Endodermal cell (in vitro differentiated cells): Measurements from ENCODE around the gene RGS17. TPM values are rescaled to one million over a fixed set of nuclear protein-coding genes. Genes with fewer than 3 reads are reported as not detected.

ENCODE experiments used
- DNase-seq: peaks from one replicate; pipeline ENCODE4 v3.0.0-alpha.2; 2017
- H3K27ac ChIP-seq: 2 replicates; pipeline ENCODE4 v1.5.1; 2013; ENCODE audit warnings: mild to moderate bottlenecking, low read depth, low read length, moderate library complexity
- H3K27me3 ChIP-seq: 2 replicates; pipeline ENCODE4 v1.6.1; 2013; ENCODE audit warnings: mild to moderate bottlenecking, low read length, moderate library complexity; ENCODE audit not compliant: insufficient read depth, control insufficient read depth, poor library complexity, severe bottlenecking
- H3K36me3 ChIP-seq: 2 replicates; pipeline ENCODE4 v1.7.0; 2013; ENCODE audit warnings: mild to moderate bottlenecking, low read length, moderate library complexity; ENCODE audit not compliant: control insufficient read depth, insufficient read depth
- H3K4me1 ChIP-seq: one replicate; pipeline ENCODE4 v1.7.0; 2013; ENCODE audit warnings: low read length; ENCODE audit not compliant: control insufficient read depth, insufficient read depth
- H3K4me3 ChIP-seq: 2 replicates; pipeline ENCODE4 v1.5.1; 2013; ENCODE audit warnings: mild to moderate bottlenecking, low read length, moderate library complexity
- H3K9ac ChIP-seq: 2 replicates; pipeline ENCODE4 v1.6.1; 2013; ENCODE audit warnings: mild to moderate bottlenecking, low read length, moderate library complexity; ENCODE audit not compliant: poor library complexity, severe bottlenecking; ENCODE audit errors: extremely low read depth
- H3K9me3 ChIP-seq: 2 replicates; pipeline ENCODE4 v1.6.1; 2013; ENCODE audit warnings: mild to moderate bottlenecking, low read length, moderate library complexity; ENCODE audit not compliant: control insufficient read depth
- H3K27ac Mint-ChIP-seq: 2 replicates; pipeline ENCODE4 v1.8.0; 2020; ENCODE audit warnings: mixed read lengths
- H3K27me3 Mint-ChIP-seq: 2 replicates; pipeline ENCODE4 v1.8.0; 2021; ENCODE audit warnings: mild to moderate bottlenecking, mixed read lengths; ENCODE audit not compliant: insufficient read depth
- H3K36me3 Mint-ChIP-seq: 2 replicates; pipeline ENCODE4 v1.8.0; 2020; ENCODE audit warnings: low read depth, mixed read lengths
- H3K4me1 Mint-ChIP-seq: 2 replicates; pipeline ENCODE4 v1.8.0; 2020; ENCODE audit warnings: mixed read lengths
- H3K4me3 Mint-ChIP-seq: 2 replicates; pipeline ENCODE4 v1.8.0; 2020; ENCODE audit warnings: mild to moderate bottlenecking, moderate library complexity, mixed read lengths
- H3K9me3 Mint-ChIP-seq: 2 replicates; pipeline ENCODE4 v1.8.0; 2020; ENCODE audit warnings: mild to moderate bottlenecking, mixed read lengths
- CTCF ChIP-seq: fragments of 200-600 bp; sonication (generic); conservative IDR thresholded peaks from 2 replicates; pipeline ENCODE4 v1.5.0; 2021; ENCODE audit warnings: antibody characterized with exemption, mild to moderate bottlenecking
- WGBS, 2 experiments: methylation state at CpG; one replicate each; pipeline versions ENCODE4 v1.1.5 to v1.1.7; 2013; ENCODE audit warnings: missing lambda C conversion rate in 2 of 2, mixed read lengths in 1 of 2; ENCODE audit not compliant: insufficient coverage in 1 of 2, insufficient read length in 1 of 2; 5-methylcytosine and 5-hydroxymethylcytosine counted together
- total RNA-seq, 2 donors: library from RNA; stranded (reverse); fragmentation: NEBNext Ultra II Directional in 1 of 2; extraction: Animal tissue kit (Norgen Biotek cat#: 25700) in 1 of 2; gene quantifications; 2 replicates in 1 of 2; 3 replicates in 1 of 2; pipeline ENCODE4 v1.2.1, GENCODE V29; 2021

Gene RGS17
- total RNA-seq, 2 donors from 2014 or later = 1.7 to 3.2 TPM

GRCh38 chr6:153099636-153100035 lies 31.4 kb downstream of the RGS17 start:
- H3K4me3 Mint-ChIP-seq = no peak overlapping the region
- no peaks in the 10 kb centered on the region for H3K27me3 Mint-ChIP-seq
- no peaks in the 10 kb centered on the region for H3K36me3 ChIP-seq
- H3K4me1 ChIP-seq = no peaks in the 10 kb centered on the region
- no peak overlapping the region for H3K27ac ChIP-seq
- no peaks in the 10 kb centered on the region for H3K9me3 Mint-ChIP-seq
- no peak overlapping the region for H3K9ac ChIP-seq
- no peak overlapping the region for H3K4me3 ChIP-seq
- no peak for DNase-seq
- no peaks in the 10 kb centered on the region for H3K9me3 ChIP-seq
- no peaks in the 10 kb centered on the region for H3K36me3 Mint-ChIP-seq
- no peak for TF ChIP-seq CTCF
- H3K27me3 ChIP-seq = no peaks in the 10 kb centered on the region
- H3K27ac Mint-ChIP-seq = no peak overlapping the region
- 96% methylated on average over 3 of the region's 3 CpGs; no CpG with 5 or more reads in 1 of the 2 experiments for WGBS, 2 experiments
- H3K4me1 Mint-ChIP-seq = no peaks in the 10 kb centered on the region

DNA sequence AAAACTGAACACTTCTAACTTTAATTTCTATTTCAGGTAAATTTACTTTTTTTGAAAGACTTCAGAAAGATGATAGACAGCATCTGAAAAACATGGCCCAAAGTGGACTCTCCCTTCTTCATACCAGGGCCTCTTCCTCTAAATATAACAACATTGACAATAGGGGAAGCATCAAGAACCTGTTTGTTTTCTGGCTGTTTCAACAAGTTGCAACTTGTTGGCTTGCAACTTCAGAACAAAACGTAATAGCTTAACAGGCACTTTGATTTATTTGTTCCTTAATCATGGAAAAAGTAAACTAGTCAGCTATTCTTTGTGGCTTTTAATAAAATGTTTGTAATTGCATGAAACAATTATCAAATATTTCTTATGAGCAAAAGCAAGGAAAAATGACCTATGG lies 34.3 kb downstream of the RGS17 start:
- Mint-ChIP-seq H3K36me3 (no peaks in the 10 kb centered on the region), H3K9me3 (no peaks in the 10 kb centered on the region), H3K27me3 (no peaks in the 10 kb centered on the region), H3K4me1 (no peaks in the 10 kb centered on the region), H3K4me3 (no peak overlapping the region), H3K27ac (no peak overlapping the region)
- Histone ChIP-seq H3K27ac (no peak overlapping the region), H3K36me3 (no peaks in the 10 kb centered on the region), H3K4me1 (no peaks in the 10 kb centered on the region), H3K4me3 (no peak overlapping the region), H3K9me3 (no peaks in the 10 kb centered on the region), H3K27me3 (no peaks in the 10 kb centered on the region), H3K9ac (no peak overlapping the region)
- DNase-seq = no peak
- no peak for TF ChIP-seq CTCF
- 91% methylated on average over 1 of the region's 1 CpG; no CpG with 5 or more reads in 1 of the 2 experiments for WGBS, 2 experiments

DNA sequence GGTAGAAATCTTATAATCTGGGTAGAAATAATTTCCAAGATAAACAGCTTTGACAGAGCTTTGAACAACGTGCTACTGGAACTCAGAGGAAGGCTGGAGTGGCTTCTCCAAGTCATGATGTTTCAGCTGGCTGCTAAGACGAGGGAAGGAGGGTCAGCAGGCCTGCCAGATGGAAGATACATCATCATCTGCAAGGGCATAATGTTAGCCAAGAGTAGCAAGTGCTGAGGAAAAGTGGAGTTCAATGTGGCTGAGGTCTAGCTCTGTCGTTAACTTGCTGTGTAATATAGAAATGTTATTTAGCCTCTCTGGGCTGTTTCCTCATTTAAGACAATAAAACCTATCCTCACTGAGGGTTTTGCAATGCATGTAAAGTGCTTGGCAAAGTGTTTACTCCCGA lies 35.1 kb downstream of the RGS17 start:
- no peak overlapping the region for H3K27ac ChIP-seq
- H3K9ac ChIP-seq = no peak overlapping the region
- H3K4me1 ChIP-seq = no peaks in the 10 kb centered on the region
- WGBS, 2 experiments = 81 to 96% methylated on average over 3 to 4 of the region's 4 CpGs
- H3K36me3 ChIP-seq = no peaks in the 10 kb centered on the region
- Mint-ChIP-seq H3K36me3 (no peaks in the 10 kb centered on the region), H3K27me3 (no peaks in the 10 kb centered on the region), H3K4me1 (no peaks in the 10 kb centered on the region), H3K27ac (no peak overlapping the region), H3K9me3 (no peaks in the 10 kb centered on the region), H3K4me3 (no peak overlapping the region)
- TF ChIP-seq CTCF = no peak
- no peaks in the 10 kb centered on the region for H3K27me3 ChIP-seq
- DNase-seq = no peak
- no peaks in the 10 kb centered on the region for H3K9me3 ChIP-seq
- H3K4me3 ChIP-seq = no peak overlapping the region
